ENCODE results near the gene PIGS.
"Not testable (repeated sequence)": the region's sequence is repeated elsewhere in the genome, so short reads cannot be mapped to it uniquely, and the experiment has no call there.

PIGS gene

GRCh38 chr17:28578246-28579195 lies 7.2 kb upstream of the PIGS start:
- no peak for DNase-seq (ENCODE audit: low read depth in 2 of 2)

GRCh38 chr17:28577466-28577824 lies 6.1 kb upstream of the PIGS start:
- DNase-seq (ENCODE audit: low read depth in 2 of 2), result no peak

- peak; percentile 94 to 99 for DNase-seq (ENCODE audit: low read depth in 2 of 2)
Observed at GRCh38 chr17:28576758-28577465, 5.6 kb upstream of the PIGS start, which contains the start of gene ALDOC. Gene ALDOC, minus strand, starts transcription at chr17:28576895. Its CDS starts 1,363 bp downstream, at chr17:28575532.

- DNase-seq (ENCODE audit: low read depth in 2 of 2), result not testable (repeated sequence)
Observed at GRCh38 chr17:28576016-28576415, 4.7 kb upstream of the PIGS start.

- no peak for DNase-seq (ENCODE audit: low read depth in 2 of 2)
Observed at GRCh38 chr17:28575126-28575795, 3.9 kb upstream of the PIGS start.

DNA sequence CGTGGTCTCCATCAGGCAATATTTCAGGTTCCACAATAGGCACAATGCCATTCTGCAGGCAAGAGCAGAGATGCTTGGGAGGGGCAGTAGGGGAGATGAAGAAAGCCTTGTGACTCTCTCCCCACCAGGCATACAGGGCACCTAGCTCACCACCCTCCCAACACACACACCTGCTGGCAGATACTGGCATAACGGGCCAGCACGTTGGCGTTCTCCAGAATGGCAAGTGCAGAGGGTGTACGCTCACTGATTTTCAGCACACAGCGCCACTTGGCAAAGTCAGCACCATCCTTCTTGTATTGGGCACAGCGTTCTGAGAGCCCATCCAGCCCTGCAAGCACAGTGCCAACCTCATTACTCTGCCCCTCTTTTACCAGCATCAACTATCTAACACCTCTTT lies 3.2 kb upstream of the PIGS start:
- DNase-seq (ENCODE audit: low read depth in 2 of 2), result no peak

- DNase-seq (ENCODE audit: low read depth in 2 of 2), result no peak
Observed at GRCh38 chr17:28573966-28574480, 2.7 kb upstream of the PIGS start.

DNA sequence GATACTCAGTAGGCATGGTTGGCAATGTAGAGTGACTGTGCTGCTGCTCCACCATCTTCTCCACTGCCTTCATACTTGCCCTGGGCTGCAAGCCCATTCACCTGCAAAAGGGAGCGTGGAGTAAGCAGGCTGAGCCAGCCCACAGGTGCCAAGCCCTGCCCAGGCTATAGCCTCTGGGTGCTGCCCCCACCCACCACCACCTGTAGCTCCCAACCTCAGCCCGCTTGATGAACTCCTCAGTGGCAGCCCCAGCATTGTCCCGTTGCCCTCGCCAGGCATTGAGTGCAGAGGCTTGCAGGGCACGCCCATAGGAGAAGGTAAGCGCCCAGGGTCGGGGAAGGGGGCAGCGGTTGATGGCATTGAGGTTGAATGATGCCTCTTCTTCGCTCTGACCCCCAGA lies 2.2 kb upstream of the PIGS start:
- DNase-seq (ENCODE audit: low read depth in 2 of 2), result no peak

DNA sequence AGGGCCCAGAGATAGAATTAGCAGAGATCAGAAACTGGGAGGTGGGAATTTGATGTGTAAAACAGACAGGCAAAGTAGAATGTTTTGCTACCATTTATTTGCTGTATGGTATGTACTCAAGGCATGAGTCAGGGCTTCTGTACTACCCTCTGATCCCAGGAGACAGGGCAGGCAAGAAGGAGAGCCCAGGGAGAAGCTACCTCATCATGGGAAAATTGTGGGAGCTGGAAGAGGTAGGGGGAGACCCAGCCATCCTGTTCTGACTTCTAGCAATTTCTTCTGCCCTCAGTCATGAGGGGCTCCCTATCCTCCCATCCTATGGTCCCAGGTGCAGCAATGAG lies 1.7 kb upstream of the PIGS start:
- no peak for DNase-seq (ENCODE audit: low read depth in 2 of 2)

DNA sequence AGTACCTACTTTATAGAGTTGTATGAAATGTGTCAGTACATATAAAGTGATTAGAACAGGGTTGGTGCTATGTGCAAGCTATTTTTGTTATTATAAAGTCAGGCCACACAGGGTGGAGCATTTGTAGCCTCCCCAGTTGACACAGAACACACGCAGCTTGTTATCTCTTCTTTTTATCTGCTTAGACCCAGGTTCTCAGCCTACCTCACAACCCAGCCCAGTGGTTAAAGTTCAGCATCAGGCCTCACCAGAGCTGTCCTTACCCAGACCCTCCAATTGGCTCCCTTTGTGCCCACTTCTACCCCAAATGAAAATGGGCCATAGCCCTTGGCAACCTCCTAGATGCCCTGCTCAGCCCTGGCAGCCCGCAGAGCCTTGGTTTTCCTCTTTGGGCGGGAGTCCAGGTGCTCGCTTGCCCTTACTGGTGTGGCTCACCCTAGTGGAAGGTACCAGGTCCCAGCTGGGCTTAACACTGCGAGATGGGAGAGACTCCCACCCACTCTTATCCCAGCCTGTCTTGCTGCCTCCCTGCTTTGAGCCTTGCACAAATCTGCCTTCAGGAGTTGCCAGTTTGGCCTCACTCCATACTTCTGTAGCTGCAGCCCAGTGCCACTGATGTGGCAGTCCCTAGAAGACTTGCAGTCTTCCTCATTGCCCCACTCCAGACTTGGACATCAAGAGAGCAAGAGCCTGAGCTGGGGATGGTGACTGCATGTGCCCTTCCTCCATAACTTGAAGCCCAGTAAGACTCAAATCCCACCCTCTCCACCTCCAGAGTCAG lies 1.1 kb upstream of the PIGS start:
- no peak for DNase-seq (ENCODE audit: low read depth in 2 of 2)

- DNase-seq (ENCODE audit: low read depth in 2 of 2), result no peak
Observed at GRCh38 chr17:28570716-28571360, 486 bp downstream of the PIGS start.

DNA sequence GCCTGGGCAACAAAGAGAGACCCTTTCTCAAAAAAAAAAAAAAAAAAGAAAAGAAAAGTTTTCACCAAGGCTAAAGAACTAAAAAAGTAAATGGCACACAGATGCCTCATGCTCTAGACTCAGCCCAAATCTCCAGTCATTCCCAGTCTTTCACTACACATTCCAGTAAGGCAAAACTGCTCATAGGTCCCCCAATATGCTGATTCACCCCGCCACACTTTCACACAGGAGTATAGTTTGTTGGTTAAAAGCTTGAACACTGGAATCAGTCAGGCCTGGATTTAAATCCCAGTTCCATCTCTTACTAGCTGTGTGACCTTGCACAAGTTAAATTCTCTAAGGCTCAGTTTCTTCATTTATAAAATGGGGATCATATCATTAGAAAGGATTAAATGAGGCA lies 1.9 kb downstream of the PIGS start:
- no peak for DNase-seq (ENCODE audit: low read depth in 2 of 2)

DNA sequence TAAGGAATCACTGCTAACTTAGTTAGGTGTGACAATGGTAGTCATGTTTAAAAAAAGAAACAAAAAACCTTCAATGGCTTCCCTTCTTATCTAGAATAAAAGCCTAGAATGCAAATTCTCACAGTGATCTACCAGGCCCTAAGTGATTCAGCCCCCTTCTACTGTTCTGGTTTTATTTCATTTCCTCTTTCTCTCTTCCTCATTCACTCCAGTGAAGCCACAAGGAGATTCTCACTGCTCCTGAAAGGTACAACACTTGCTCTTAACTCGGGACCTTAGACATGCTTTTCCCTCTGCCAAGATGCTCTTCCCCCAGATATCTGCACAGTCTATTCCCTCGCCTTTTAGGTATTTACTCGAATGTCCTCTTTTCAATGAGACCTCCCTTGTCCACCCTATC lies 3.7 kb downstream of the PIGS start:
- DNase-seq (ENCODE audit: low read depth in 2 of 2), result no peak

GRCh38 chr17:28563475-28563874 lies 7.8 kb downstream of the PIGS start:
- no peak for DNase-seq (ENCODE audit: low read depth in 2 of 2)

GRCh38 chr17:28555022-28555421 lies 16.3 kb downstream of the PIGS start:
- DNase-seq (ENCODE audit: low read depth in 2 of 2), result no peak

- no peak for DNase-seq (ENCODE audit: low read depth in 2 of 2)
Observed at GRCh38 chr17:28554565-28554964, 16.8 kb downstream of the PIGS start.

GRCh38 chr17:28553000-28553505 lies 18.3 kb downstream of the PIGS start:
- no peak for DNase-seq (ENCODE audit: low read depth in 2 of 2)

- peak; percentile 48 to 75 for DNase-seq (ENCODE audit: low read depth in 2 of 2)
Observed at GRCh38 chr17:28552176-28552999, 18.9 kb downstream of the PIGS start, which contains the start of gene UNC119. Gene UNC119, minus strand, starts transcription at chr17:28552624. Its CDS starts 67 bp downstream, at chr17:28552557.

- no peak for DNase-seq (ENCODE audit: low read depth in 2 of 2)
Observed at GRCh38 chr17:28551421-28552175, 19.7 kb downstream of the PIGS start.
